Adrenal gland (tissue), 5 donors: ENCODE data around the gene DPEP1.

Experiments used
- CTCF ChIP-seq, 6 experiments: fragments of 450-650 bp in 4 of 6; fragments of 200-600 bp in 2 of 6; sonication (generic) in 1 of 6; IDR thresholded peaks; 1 replicate in 5 of 6; 2 replicates in 1 of 6; pipeline versions ENCODE4 v1.5.1 to v1.8.0; 2016 to 2021; ENCODE audit warnings: antibody characterized with exemption in 6 of 6, mild to moderate bottlenecking in 2 of 6, moderate library complexity in 1 of 6
- POLR2A ChIP-seq, 2 donors: fragments of 450-650 bp; IDR thresholded peaks; one replicate each; pipeline ENCODE4 v1.6.1; 2017; ENCODE audit warnings: antibody characterized with exemption in 2 of 2, mild to moderate bottlenecking in 2 of 2, moderate library complexity in 1 of 2
- donor health status: DM: no; HTN: no; CAD: no.

- no peak for TF ChIP-seq CTCF (IDR thresholded peaks at IDR 0.05)
- TF ChIP-seq POLR2A (IDR thresholded peaks at IDR 0.05) = no peak
These were observed 851 bp upstream of the DPEP1 start for GRCh38 chr16:89612415-89613166.
